RWPE2 (cell line): ENCODE results near the gene MFSD6.

Experiments
- ATAC-seq: fragments of 200-7000 bp; cut with Tn5 transposase; 3 replicates; pipeline ENCODE4 v1.9.1; 2021; ENCODE audit warnings: low read depth
- DNase-seq: peaks from one replicate; pipeline ENCODE4 v3.0.0-alpha.2; 2020; ENCODE audit warnings: low spot score
- H3K27ac ChIP-seq: fragments of 450-650 bp; 2 replicates; pipeline ENCODE4 v1.5.1; 2017; ENCODE audit warnings: mild to moderate bottlenecking; ENCODE audit not compliant: poor library complexity, severe bottlenecking
- H3K27me3 ChIP-seq: fragments of 250-450 bp; sonication (Bioruptor Pico); 2 replicates; pipeline ENCODE4 v1.5.1; 2021; ENCODE audit warnings: mild to moderate bottlenecking, moderate library complexity; ENCODE audit not compliant: insufficient read depth, poor library complexity, severe bottlenecking
- H3K36me3 ChIP-seq: fragments of 250-450 bp; sonication (Bioruptor Pico); 2 replicates; pipeline ENCODE4 v1.5.1; 2020; ENCODE audit warnings: low read depth, mild to moderate bottlenecking, moderate library complexity
- H3K4me1 ChIP-seq: fragments of 250-450 bp; sonication (Bioruptor Pico); 2 replicates; pipeline ENCODE4 v1.5.1; 2021; ENCODE audit warnings: mild to moderate bottlenecking, moderate library complexity; ENCODE audit not compliant: insufficient read depth, poor library complexity, severe bottlenecking
- H3K4me3 ChIP-seq: fragments of 250-450 bp; sonication (Bioruptor Pico); 2 replicates; pipeline ENCODE4 v1.5.1; 2021; ENCODE audit warnings: mild to moderate bottlenecking, moderate library complexity; ENCODE audit not compliant: severe bottlenecking
- H3K9me3 ChIP-seq: fragments of 250-450 bp; sonication (Bioruptor Pico); 2 replicates; pipeline ENCODE4 v1.5.1; 2021; ENCODE audit warnings: mild to moderate bottlenecking, moderate library complexity; ENCODE audit not compliant: severe bottlenecking
- TF ChIP-seq, protein P1 (sequence below): fragments of 450-650 bp; IDR thresholded peaks from one replicate; pipeline ENCODE4 v1.5.1; 2017; ENCODE audit warnings: mild to moderate bottlenecking, moderate library complexity; ENCODE audit not compliant: poor library complexity, severe bottlenecking

The MFSD6 gene

GRCh38 chr2:190501231-190501630, 93.1 kb downstream of the MFSD6 start:
- H3K9me3 ChIP-seq: no peaks in the 10 kb centered on the region
- no peak for ATAC-seq
- TF ChIP-seq, protein P1, sequence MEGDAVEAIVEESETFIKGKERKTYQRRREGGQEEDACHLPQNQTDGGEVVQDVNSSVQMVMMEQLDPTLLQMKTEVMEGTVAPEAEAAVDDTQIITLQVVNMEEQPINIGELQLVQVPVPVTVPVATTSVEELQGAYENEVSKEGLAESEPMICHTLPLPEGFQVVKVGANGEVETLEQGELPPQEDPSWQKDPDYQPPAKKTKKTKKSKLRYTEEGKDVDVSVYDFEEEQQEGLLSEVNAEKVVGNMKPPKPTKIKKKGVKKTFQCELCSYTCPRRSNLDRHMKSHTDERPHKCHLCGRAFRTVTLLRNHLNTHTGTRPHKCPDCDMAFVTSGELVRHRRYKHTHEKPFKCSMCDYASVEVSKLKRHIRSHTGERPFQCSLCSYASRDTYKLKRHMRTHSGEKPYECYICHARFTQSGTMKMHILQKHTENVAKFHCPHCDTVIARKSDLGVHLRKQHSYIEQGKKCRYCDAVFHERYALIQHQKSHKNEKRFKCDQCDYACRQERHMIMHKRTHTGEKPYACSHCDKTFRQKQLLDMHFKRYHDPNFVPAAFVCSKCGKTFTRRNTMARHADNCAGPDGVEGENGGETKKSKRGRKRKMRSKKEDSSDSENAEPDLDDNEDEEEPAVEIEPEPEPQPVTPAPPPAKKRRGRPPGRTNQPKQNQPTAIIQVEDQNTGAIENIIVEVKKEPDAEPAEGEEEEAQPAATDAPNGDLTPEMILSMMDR: no peak
- no peak for DNase-seq
- no peaks in the 10 kb centered on the region for H3K4me1 ChIP-seq
- no peak overlapping the region for H3K27ac ChIP-seq
- no peak overlapping the region for H3K4me3 ChIP-seq
- H3K27me3 ChIP-seq: no peaks in the 10 kb centered on the region
- H3K36me3 ChIP-seq: peaks cover 27% of the 10 kb centered on the region

GRCh38 chr2:190501702-190502407, 93.7 kb downstream of the MFSD6 start:
- DNase-seq (no peak), ATAC-seq (no peak)
- Histone ChIP-seq H3K36me3 (peaks cover 28% of the 10 kb centered on the region), H3K4me1 (no peaks in the 10 kb centered on the region), H3K27ac (no peak overlapping the region), H3K27me3 (no peaks in the 10 kb centered on the region), H3K4me3 (no peak overlapping the region), H3K9me3 (no peaks in the 10 kb centered on the region)
- TF ChIP-seq, protein P1: no peak

- H3K9me3 ChIP-seq: no peaks in the 10 kb centered on the region
- H3K4me3 ChIP-seq: no peak overlapping the region
- H3K27ac ChIP-seq: no peak overlapping the region
- DNase-seq: no peak
- H3K27me3 ChIP-seq: no peaks in the 10 kb centered on the region
- H3K36me3 ChIP-seq: peaks cover 24% of the 10 kb centered on the region
- TF ChIP-seq, protein P1: no peak
- H3K4me1 ChIP-seq: no peaks in the 10 kb centered on the region
- no peak for ATAC-seq
Measured at GRCh38 chr2:190503088-190503487, 94.9 kb downstream of the MFSD6 start.

GRCh38 chr2:190504912-190505311, 96.8 kb downstream of the MFSD6 start:
- Histone ChIP-seq H3K36me3 (peaks cover 31% of the 10 kb centered on the region), H3K4me1 (no peaks in the 10 kb centered on the region), H3K9me3 (no peaks in the 10 kb centered on the region), H3K4me3 (no peak overlapping the region), H3K27me3 (no peaks in the 10 kb centered on the region), H3K27ac (no peak overlapping the region)
- TF ChIP-seq, protein P1: no peak
- no peak for DNase-seq
- no peak for ATAC-seq

DNA sequence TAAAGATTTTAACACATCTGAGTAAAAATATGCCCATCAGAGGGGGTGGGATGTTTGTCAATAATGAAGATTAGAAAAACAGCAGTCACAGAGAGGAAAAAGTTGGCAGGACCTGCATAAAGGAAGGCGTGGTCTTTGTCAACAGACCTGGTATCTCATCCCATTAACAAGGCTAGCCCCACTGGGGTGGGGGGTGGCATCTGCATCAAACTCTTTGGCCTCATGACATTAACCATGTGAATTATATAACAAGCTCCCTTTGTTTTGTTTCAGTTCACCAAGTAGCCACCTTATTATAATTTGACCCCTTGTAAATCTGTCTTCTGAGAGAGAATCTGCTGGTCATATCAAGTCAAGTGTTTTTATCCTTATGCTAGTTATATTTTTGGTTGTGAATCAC, 97.5 kb downstream of the MFSD6 start:
- TF ChIP-seq, protein P1: no peak
- no peaks in the 10 kb centered on the region for H3K27me3 ChIP-seq
- H3K27ac ChIP-seq: no peak overlapping the region
- DNase-seq (no peak), ATAC-seq (no peak)
- H3K36me3 ChIP-seq: peaks cover 31% of the 10 kb centered on the region
- H3K4me3 ChIP-seq: no peak overlapping the region
- no peaks in the 10 kb centered on the region for H3K4me1 ChIP-seq
- H3K9me3 ChIP-seq: no peaks in the 10 kb centered on the region
